Measurements from ENCODE around the gene CLCN1.
A peak's percentile ranks its signal among the peaks of the same experiment; 100 is the strongest.

The CLCN1 gene

GRCh38 chr7:143379611-143380259, 63.8 kb downstream of the CLCN1 start:
- DNase-seq (ENCODE audit: low read depth): no peak
- TF ChIP-seq CTCF (IDR thresholded peaks at IDR 0.05; ENCODE audit: low read length, missing control alignments): no peak
- H3K4me3 ChIP-seq (replicated peaks; ENCODE audit: low read depth, low read length): peak overlapping the region; percentile 95

- peak; percentile 91 for DNase-seq (ENCODE audit: low read depth)
- TF ChIP-seq CTCF (IDR thresholded peaks at IDR 0.05; ENCODE audit: low read length, missing control alignments): peak; percentile 81
- H3K4me3 ChIP-seq (replicated peaks; ENCODE audit: low read depth, low read length): peak overlapping the region; percentile 95
Measured at GRCh38 chr7:143380260-143380645, 64.3 kb downstream of the CLCN1 start.

GRCh38 chr7:143380646-143381426, 64.9 kb downstream of the CLCN1 start, which contains the start of gene ZYX:
ZYX (plus strand) TSS chr7:143381345; CDS start chr7:143381572, 227 bp downstream.
- peak; percentile 98 for DNase-seq (ENCODE audit: low read depth)
- no peak for TF ChIP-seq CTCF (IDR thresholded peaks at IDR 0.05; ENCODE audit: low read length, missing control alignments)
- H3K4me3 ChIP-seq (replicated peaks; ENCODE audit: low read depth, low read length): peak within 1 kb of the TSS; percentile 95

GRCh38 chr7:143381427-143382125, 65.7 kb downstream of the CLCN1 start:
- peak overlapping the region; percentile 95 for H3K4me3 ChIP-seq (replicated peaks; ENCODE audit: low read depth, low read length)
- DNase-seq (ENCODE audit: low read depth): peak; percentile 88
- TF ChIP-seq CTCF (IDR thresholded peaks at IDR 0.05; ENCODE audit: low read length, missing control alignments): no peak

GRCh38 chr7:143382126-143382790, 66.3 kb downstream of the CLCN1 start:
- DNase-seq (ENCODE audit: low read depth): no peak
- TF ChIP-seq CTCF (IDR thresholded peaks at IDR 0.05; ENCODE audit: low read length, missing control alignments): no peak
- peak overlapping the region; percentile 95 for H3K4me3 ChIP-seq (replicated peaks; ENCODE audit: low read depth, low read length)

DNA sequence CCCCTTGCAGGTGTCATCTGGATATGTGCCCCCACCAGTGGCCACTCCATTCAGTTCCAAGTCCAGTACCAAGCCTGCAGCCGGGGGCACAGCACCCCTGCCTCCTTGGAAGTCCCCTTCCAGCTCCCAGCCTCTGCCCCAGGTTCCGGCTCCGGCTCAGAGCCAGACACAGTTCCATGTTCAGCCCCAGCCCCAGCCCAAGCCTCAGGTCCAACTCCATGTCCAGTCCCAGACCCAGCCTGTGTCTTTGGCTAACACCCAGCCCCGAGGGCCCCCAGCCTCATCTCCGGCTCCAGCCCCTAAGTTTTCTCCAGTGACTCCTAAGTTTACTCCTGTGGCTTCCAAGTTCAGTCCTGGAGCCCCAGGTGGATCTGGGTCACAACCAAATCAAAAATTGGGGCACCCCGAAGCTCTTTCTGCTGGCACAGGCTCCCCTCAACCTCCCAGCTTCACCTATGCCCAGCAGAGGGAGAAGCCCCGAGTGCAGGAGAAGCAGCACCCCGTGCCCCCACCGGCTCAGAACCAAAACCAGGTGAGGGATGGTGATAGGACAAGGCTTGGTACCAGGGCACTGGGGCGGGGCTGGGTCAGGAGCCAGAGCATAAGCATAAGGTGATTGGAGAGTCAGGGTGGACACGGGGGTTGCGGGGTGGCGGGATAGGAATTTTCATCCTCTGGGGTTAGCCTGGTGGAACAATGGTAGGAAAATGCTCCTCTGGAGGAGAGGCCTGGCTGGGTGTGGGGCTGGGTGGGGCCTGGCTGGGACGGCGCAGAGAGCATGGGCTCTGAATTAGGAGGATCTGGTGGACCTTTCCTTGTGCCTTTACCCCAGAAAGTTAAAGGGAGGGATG, 67.1 kb downstream of the CLCN1 start:
- DNase-seq (ENCODE audit: low read depth): no peak
- peak overlapping the region; percentile 95 for H3K4me3 ChIP-seq (replicated peaks; ENCODE audit: low read depth, low read length)
- no peak for TF ChIP-seq CTCF (IDR thresholded peaks at IDR 0.05; ENCODE audit: low read length, missing control alignments)
